B cell (primary cell): Measurements from ENCODE around the gene EXOC6.

ENCODE experiments used
- CTCF ChIP-seq: fragments of 200-600 bp; IDR thresholded peaks from one replicate; pipeline ENCODE4 v1.8.0; 2022; ENCODE audit warnings: antibody characterized with exemption, mild to moderate bottlenecking
- EZH2 ChIP-seq: IDR thresholded peaks from 2 replicates; pipeline ENCODE4 v1.6.1; 2012; ENCODE audit warnings: borderline replicate concordance, low read depth, mild to moderate bottlenecking, moderate library complexity, low read length; ENCODE audit not compliant: insufficient read depth, poor library complexity, severe bottlenecking

GRCh38 chr10:92903633-92904032, 55.3 kb downstream of the EXOC6 start:
- TF ChIP-seq CTCF = no peak
- no peak for TF ChIP-seq EZH2
